Non-pigmented ciliary epithelial cell (primary cell): Measurements from ENCODE around the gene DNAJC12.
"Not testable (repeated sequence)": the region's sequence is repeated elsewhere in the genome, so short reads cannot be mapped to it uniquely, and the experiment has no call there.

Source experiments
- DNase-seq: peaks from one replicate; pipeline ENCODE4 v3.0.0-alpha.2; 2010; ENCODE audit warnings: low read depth

Gene DNAJC12

DNA sequence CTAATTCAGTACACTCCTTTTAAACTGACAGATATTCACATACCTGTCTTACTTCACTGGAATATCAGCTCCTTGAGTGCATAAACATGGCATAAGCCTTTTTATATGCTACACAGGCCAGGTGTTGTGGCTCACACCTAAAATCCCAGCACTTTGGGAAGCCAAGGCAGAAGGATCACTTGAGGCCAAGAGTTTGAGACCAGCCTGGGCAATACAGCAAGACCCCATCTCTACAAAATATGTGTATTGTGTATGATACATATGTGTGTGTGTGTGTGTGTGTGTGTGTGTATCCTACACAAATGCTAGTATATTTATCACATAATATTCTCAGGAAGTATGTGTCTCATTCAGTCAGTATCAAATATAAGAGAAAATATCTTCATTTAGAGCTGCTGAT is 45.3 kb downstream of the DNAJC12 start:
- DNase-seq: no peak

- no peak for DNase-seq
Measured at GRCh38 chr10:67790534-67791408, 47.2 kb downstream of the DNAJC12 start.

DNA sequence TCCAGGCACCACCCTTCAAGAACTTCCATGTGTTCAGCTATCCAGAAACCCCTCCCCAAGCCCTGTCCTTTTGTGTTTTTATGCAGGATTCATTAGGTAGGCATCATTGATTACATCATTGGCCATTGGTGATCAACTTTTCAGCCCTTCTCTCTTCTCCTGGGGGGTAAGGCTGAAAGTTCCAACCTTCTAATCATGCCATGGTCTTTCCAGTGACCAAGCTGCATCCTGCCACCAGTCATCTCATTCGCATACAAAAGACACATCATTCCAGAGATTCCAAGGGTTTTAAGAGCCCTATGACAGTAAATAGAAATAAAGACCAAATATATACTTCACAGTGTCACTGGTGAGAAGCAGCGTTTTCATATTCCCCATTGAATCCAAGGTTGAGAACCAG is 48.2 kb downstream of the DNAJC12 start:
- DNase-seq: no peak

DNA sequence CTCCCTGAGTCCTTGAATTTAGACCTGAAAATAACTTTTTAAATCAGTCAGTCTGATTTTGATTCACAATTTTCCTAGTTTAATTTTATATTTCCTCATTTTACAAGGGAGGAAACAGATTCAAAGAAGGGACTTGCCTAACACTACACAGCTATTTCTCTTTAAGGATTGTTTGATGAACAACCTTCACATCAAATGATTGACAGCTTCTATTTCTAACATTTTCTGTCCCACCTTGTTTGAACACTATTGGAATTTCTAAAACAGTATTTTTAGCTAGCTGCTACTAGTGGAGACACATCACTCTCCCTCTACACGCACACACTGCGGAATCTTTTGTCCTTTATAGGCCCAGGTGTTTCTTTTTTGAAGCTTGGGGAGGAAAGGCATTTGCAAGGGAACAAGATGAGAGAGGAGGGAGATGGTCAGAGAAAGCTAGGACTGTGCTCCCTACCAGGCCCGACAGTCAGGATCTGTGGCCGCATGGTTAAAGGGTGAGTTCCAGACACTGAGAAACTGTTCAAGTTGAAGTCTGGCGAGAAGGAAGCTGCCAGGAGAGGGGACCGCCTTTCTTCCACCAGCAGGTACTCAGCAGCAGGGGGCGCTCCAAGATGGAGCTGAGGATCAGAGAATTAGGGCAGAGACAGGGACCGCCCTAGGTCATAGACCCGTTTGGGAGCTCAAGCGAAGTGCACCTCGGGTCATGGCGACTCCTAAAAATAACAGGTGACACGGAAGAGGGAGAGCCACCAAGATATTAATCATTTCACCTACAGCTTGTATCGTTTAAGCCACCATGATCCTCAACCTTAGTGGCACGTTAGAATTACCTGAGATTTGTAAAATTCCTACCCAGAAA is 49.7 kb downstream of the DNAJC12 start:
- no peak for DNase-seq

GRCh38 chr10:67785098-67785497 is 52.9 kb downstream of the DNAJC12 start:
- no peak for DNase-seq

- no peak for DNase-seq
Measured at GRCh38 chr10:67784474-67784873, 53.5 kb downstream of the DNAJC12 start.

- DNase-seq: no peak
Measured at GRCh38 chr10:67783606-67784294, 54.2 kb downstream of the DNAJC12 start.

DNA sequence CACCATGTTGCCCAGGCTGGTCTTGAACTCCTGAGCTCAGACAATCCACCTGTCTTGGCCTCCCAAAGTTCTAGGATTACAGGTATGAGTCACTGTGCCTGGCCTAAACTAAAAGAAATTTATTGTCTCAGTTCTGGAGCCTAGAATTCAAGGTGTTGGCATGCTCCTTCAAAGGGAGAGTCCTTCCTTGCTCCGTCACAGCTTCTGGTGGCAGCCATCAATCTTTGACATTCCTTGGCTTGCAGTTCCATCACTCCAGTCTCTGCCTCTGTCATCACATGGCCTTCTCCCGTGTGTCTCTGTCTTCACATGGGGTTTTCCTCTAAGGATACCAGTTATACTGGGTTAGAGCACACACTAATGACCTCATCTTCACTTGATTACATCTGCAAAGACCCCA is 55.5 kb downstream of the DNAJC12 start:
- no peak for DNase-seq

DNA sequence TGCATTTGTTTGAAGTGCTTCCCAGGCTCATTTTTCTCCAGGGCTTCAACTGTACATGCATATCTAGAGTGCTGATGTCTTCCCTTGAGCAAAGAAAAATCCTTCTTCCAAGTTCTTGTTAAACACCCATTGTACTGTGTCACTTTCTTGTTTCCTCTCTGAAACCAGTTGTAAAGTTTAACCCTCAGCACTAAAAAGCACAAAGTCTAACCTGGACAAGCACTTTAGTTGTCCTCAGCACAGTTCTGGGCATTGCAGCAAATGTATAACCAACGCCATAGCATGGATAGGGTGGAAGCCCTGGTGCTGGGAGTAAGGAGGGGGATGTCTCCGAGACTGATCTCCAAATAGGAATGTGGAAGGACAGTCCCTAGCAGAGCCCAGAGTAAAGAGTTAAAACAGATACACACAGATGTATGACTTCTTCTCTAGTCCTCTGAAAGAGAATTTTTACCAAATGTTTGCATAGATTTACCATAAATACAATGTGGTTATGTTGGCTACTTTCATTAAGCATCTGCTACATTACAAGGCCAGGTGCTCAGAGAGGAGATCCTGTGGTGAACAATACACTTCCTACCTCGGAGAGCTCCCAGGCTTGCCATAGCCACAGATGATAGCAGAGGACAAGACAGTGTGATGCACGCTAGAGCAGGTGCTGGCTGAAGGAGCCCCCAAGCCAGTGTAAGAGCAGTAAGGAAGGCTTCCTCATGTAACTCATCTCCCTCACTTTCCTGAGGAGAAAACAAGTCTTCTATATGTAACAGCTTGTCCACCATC is 57.0 kb downstream of the DNAJC12 start:
- no peak for DNase-seq

GRCh38 chr10:67780204-67780621 is 57.8 kb downstream of the DNAJC12 start:
- not testable (repeated sequence) for DNase-seq

GRCh38 chr10:67779465-67780203 is 58.4 kb downstream of the DNAJC12 start:
- DNase-seq: peak; percentile 61

DNA sequence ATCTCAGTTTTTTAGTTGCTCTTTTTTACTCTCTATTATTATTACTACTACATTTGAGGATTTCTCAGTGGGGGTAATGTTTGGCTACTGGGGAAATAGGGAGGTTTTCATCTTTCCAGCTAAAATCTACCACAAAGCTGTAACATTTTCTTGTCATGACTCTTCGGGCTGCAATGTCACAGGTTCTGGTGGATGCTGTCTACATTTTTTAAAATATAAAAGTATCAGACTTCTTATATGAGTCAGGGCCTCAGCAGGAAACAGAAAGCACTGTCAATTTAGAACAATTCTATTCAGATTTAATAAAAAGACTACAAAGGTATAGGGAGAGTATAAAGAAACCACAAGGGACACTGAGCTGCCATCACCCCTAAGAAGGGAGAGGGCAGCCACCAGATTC is 61.6 kb downstream of the DNAJC12 start:
- no peak for DNase-seq

DNA sequence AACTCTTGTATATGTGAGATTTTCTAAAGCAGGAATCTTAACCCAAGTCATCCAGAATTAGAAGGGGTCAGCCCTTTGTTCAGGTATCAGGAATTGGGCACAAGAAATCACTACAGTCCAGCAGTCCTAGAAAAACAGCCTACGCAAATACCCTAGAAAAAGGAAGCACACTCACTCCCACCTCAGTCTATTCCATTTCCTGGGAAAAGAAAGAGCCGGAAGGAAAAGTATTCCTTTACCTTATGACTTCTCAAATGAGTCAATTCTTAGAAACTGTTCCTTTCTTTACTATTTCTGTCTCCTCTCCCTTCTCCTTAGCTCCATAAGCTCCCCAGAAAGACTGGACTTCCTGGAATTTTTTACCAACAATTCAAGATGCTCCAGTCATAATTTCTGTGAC is 62.7 kb downstream of the DNAJC12 start:
- DNase-seq: no peak

GRCh38 chr10:67772894-67773511 is 65.0 kb downstream of the DNAJC12 start:
- no peak for DNase-seq

GRCh38 chr10:67772151-67772550 is 65.8 kb downstream of the DNAJC12 start:
- no peak for DNase-seq

- no peak for DNase-seq
Measured at GRCh38 chr10:67771200-67771599, 66.8 kb downstream of the DNAJC12 start.

DNA sequence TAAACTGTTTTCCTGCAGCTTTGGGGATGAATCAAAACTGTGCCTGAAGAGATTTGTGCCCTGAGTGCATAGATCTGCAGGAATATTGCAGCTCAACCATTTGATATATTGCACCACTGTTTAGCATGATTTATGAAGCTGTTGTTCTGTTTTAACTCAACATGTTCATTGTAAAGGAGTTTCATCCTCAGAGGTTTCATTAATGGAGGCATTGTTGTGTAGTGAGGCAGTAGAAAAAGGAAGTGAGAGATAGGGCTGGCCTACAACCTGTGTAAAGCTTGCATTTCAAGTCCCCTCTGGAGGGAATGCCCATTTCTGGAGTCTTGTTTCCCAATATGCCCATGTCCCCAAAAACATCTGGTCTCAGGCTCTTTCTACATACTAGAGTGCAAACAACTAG is 67.5 kb downstream of the DNAJC12 start:
- no peak for DNase-seq

DNA sequence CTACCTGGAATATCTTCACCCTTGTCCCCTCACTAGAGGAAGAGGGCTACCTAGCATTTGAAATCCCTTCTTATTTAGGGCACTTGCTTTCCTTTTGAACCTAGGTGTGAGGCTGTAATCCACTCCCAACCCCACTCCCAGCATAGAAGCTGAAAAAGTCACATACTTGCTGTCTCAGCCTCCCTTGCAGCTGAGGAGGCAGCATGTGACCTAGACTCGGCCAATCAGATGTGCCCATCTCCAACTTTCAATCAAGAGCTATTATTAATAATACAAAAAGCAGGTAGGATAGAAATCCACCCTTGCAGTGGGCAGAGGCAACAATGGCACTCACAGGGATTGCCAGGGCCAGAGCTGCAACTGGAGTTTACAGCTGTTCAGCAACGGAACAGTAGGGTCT is 70.7 kb downstream of the DNAJC12 start:
- no peak for DNase-seq

GRCh38 chr10:67764012-67764822 is 73.8 kb downstream of the DNAJC12 start:
- peak; percentile 62 for DNase-seq
